ENCODE measurements around the gene FAM117A. TPM values are rescaled to one million over a fixed set of nuclear protein-coding genes. Genes with fewer than 3 reads are reported as not detected.

Gene FAM117A
- polyA plus RNA-seq, 1 of the 3 experiments (the other 2 are of a cell fraction) = 7.8 TPM

DNA sequence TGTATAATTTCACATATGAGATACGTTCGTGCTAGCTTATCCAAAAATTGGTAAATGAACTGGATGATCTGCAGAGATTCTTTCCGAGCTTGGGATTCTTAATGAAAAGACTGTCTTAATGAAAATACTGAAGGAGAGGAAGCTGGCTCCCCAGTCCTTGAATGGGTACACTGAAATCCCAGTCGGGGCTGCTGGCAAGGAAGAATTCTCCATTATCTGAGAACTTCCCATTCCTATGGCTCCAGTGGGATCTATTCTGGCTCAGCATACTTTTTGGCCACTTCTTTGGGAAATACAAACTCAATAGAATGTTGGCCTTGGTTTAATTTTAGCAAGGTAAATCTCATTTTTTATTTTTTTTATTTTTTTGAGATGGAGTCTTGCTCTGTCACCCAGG is 32.5 kb downstream of the FAM117A start:
- no peak for DNase-seq
- WGBS (ENCODE audit: low lambda C conversion rate) = 88% methylated on average over 4 of the region's 4 CpGs
- TF ChIP-seq CHD2 (IDR thresholded peaks at IDR 0.05; ENCODE audit: low read length, partially characterized antibody) = no peak
- TF ChIP-seq MXI1 (IDR thresholded peaks at IDR 0.05; ENCODE audit: low read depth, low read length) = no peak
- TF ChIP-seq MEF2A (IDR thresholded peaks at IDR 0.05; ENCODE audit: borderline replicate concordance, low read depth) = no peak
- TF ChIP-seq RCOR1 (IDR thresholded peaks at IDR 0.05; ENCODE audit: low read length) = no peak
- no peak for TF ChIP-seq YY1 (IDR thresholded peaks at IDR 0.05; ENCODE audit: low read depth)
- no peak for TF ChIP-seq FOSL2 (IDR thresholded peaks at IDR 0.05; ENCODE audit: borderline replicate concordance, low read depth)
- TF ChIP-seq GABPA (IDR thresholded peaks at IDR 0.05; ENCODE audit: low read depth) = no peak
- TF ChIP-seq, protein P1, sequence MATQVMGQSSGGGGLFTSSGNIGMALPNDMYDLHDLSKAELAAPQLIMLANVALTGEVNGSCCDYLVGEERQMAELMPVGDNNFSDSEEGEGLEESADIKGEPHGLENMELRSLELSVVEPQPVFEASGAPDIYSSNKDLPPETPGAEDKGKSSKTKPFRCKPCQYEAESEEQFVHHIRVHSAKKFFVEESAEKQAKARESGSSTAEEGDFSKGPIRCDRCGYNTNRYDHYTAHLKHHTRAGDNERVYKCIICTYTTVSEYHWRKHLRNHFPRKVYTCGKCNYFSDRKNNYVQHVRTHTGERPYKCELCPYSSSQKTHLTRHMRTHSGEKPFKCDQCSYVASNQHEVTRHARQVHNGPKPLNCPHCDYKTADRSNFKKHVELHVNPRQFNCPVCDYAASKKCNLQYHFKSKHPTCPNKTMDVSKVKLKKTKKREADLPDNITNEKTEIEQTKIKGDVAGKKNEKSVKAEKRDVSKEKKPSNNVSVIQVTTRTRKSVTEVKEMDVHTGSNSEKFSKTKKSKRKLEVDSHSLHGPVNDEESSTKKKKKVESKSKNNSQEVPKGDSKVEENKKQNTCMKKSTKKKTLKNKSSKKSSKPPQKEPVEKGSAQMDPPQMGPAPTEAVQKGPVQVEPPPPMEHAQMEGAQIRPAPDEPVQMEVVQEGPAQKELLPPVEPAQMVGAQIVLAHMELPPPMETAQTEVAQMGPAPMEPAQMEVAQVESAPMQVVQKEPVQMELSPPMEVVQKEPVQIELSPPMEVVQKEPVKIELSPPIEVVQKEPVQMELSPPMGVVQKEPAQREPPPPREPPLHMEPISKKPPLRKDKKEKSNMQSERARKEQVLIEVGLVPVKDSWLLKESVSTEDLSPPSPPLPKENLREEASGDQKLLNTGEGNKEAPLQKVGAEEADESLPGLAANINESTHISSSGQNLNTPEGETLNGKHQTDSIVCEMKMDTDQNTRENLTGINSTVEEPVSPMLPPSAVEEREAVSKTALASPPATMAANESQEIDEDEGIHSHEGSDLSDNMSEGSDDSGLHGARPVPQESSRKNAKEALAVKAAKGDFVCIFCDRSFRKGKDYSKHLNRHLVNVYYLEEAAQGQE (IDR thresholded peaks at IDR 0.05; ENCODE audit: low read depth, low read length) = no peak
- no peak for TF ChIP-seq ELF1 (IDR thresholded peaks at IDR 0.05)
- no peak for TF ChIP-seq EZH2phosphoT487 (IDR thresholded peaks at IDR 0.05; ENCODE audit: borderline replicate concordance, low read depth)
- ChIA-PET CTCF (interaction anchor here (0.8 to 2.5 kb wide), 5 partner anchors 9 to 267 kb away, joined by 3 to 11 read pairs (median 4); partner anchors contain the start of gene SLC35B1), POLR2A (no interaction called here)
- Histone ChIP-seq H3F3A (replicated peaks; ENCODE audit: insufficient read depth) (no peaks in the 10 kb centered on the region), H3K9me3 (no peaks in the 10 kb centered on the region), H3K27me3 (ENCODE audit: insufficient read depth) (no peaks in the 10 kb centered on the region), H3K27ac (ENCODE audit: low read depth in 2 of 2, low read length in 1 of 2) (no peak overlapping the region), H3K4me1 (ENCODE audit: control insufficient read depth in 1 of 2, insufficient read depth in 2 of 2, low read depth in 1 of 2, low read length in 1 of 2) (peaks cover 0 to 4% of the 10 kb centered on the region in 2 experiments; a peak in 1 of 4 replicates), H3K9ac (no peak overlapping the region), H2AFZ (ENCODE audit: low read depth) (no peak overlapping the region), H4K20me1 (ENCODE audit: insufficient read depth) (no peaks in the 10 kb centered on the region), H3K9me2 (no peaks in the 10 kb centered on the region), H3K4me3 (ENCODE audit: low read depth in 2 of 2, low read length in 1 of 2) (no peak overlapping the region), H3K79me2 (ENCODE audit: insufficient read depth) (no peaks in the 10 kb centered on the region), H3K36me3 (replicated peaks in 1 of 2; ENCODE audit: control insufficient read depth in 1 of 2, insufficient read depth in 2 of 2, low read length in 1 of 2) (no peaks in the 10 kb centered on the region), H3K4me2 (no peak overlapping the region)

DNA sequence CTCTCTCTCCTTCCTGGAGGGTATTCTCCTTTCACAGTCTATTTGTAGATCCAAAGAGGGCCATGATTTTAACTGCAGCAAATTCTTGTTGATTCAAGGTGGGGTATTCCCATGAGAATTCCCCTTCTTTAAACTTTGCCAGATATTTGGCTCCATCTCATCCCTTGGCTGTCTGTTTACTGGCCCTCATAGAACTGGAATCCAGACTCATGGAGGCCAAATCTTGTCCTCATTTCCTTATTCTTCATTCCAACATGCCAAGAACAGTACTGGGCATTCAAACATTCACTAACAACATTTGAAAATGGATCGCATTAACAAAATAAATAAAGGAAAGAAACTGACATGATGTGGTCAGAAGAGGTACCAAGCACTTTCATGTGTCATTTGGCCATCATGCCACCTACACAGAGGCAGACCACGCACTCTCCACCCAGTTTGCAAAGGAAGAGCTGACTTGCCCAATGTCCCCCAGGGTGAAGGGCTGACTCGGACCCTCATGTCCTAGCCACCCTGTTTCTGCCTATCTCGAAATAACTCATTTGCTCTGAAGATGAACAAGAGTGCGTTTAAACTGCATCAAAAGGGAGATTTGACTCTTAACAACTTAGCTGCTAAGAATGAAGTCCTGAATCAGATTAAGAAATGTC is 33.0 kb downstream of the FAM117A start:
- H3K9me2 ChIP-seq = no peaks in the 10 kb centered on the region
- DNase-seq = no peak
- TF ChIP-seq, protein P2, sequence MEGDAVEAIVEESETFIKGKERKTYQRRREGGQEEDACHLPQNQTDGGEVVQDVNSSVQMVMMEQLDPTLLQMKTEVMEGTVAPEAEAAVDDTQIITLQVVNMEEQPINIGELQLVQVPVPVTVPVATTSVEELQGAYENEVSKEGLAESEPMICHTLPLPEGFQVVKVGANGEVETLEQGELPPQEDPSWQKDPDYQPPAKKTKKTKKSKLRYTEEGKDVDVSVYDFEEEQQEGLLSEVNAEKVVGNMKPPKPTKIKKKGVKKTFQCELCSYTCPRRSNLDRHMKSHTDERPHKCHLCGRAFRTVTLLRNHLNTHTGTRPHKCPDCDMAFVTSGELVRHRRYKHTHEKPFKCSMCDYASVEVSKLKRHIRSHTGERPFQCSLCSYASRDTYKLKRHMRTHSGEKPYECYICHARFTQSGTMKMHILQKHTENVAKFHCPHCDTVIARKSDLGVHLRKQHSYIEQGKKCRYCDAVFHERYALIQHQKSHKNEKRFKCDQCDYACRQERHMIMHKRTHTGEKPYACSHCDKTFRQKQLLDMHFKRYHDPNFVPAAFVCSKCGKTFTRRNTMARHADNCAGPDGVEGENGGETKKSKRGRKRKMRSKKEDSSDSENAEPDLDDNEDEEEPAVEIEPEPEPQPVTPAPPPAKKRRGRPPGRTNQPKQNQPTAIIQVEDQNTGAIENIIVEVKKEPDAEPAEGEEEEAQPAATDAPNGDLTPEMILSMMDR (IDR thresholded peaks at IDR 0.05) = no peak
- TF ChIP-seq RAD21 (IDR thresholded peaks at IDR 0.05; ENCODE audit: low read length) = no peak
- TF ChIP-seq EP300 (IDR thresholded peaks at IDR 0.05; ENCODE audit: borderline replicate concordance in 1 of 2, low read depth in 1 of 2, low read length in 1 of 2) = no peak
- TF ChIP-seq RCOR1 (IDR thresholded peaks at IDR 0.05; ENCODE audit: low read length) = no peak
- TF ChIP-seq POLR2AphosphoS5 (IDR thresholded peaks at IDR 0.05; ENCODE audit: low read depth, low read length) = no peak
- H3K27ac ChIP-seq (ENCODE audit: low read depth in 2 of 2, low read length in 1 of 2) = no peak overlapping the region
- CTCF ChIA-PET = interaction anchor here (0.8 to 2.5 kb wide), 4 partner anchors 9 to 48 kb away, joined by 3 to 11 read pairs (median 4); partner anchors contain the start of gene SLC35B1
- H3F3A ChIP-seq (replicated peaks; ENCODE audit: insufficient read depth) = no peaks in the 10 kb centered on the region
- no peak overlapping the region for H3K4me2 ChIP-seq
- H3K4me3 ChIP-seq (ENCODE audit: low read depth in 2 of 2, low read length in 1 of 2) = no peak overlapping the region
- no peaks in the 10 kb centered on the region for H3K36me3 ChIP-seq (replicated peaks in 1 of 2; ENCODE audit: control insufficient read depth in 1 of 2, insufficient read depth in 2 of 2, low read length in 1 of 2)
- POLR2A ChIA-PET = no interaction called here
- 82% methylated on average over 5 of the region's 5 CpGs for WGBS (ENCODE audit: low lambda C conversion rate)
- H3K9ac ChIP-seq = no peak overlapping the region
- no peaks in the 10 kb centered on the region for H3K27me3 ChIP-seq (ENCODE audit: insufficient read depth)
- no peak overlapping the region for H2AFZ ChIP-seq (ENCODE audit: low read depth)
- H4K20me1 ChIP-seq (ENCODE audit: insufficient read depth) = no peaks in the 10 kb centered on the region
- no peaks in the 10 kb centered on the region for H3K9me3 ChIP-seq
- peaks cover 0 to 4% of the 10 kb centered on the region in 2 experiments; a peak in 1 of 4 replicates for H3K4me1 ChIP-seq (ENCODE audit: control insufficient read depth in 1 of 2, insufficient read depth in 2 of 2, low read depth in 1 of 2, low read length in 1 of 2)
- no peaks in the 10 kb centered on the region for H3K79me2 ChIP-seq (ENCODE audit: insufficient read depth)
